Suprapubic skin (tissue), 4 donors: ENCODE measurements around the gene RBM3. TPM values are rescaled to one million over a fixed set of nuclear protein-coding genes. Genes with fewer than 3 reads are reported as not detected.

Experiments
- DNase-seq, 2 donors: peaks; one replicate each; pipeline ENCODE4 v3.0.0-alpha.2; 2019; ENCODE audit warnings: low spot score in 2 of 2
- H3K27ac ChIP-seq: fragments of 200-600 bp; sonication (generic); one replicate; pipeline ENCODE4 v1.5.1; 2019
- H3K27me3 ChIP-seq: fragments of 200-600 bp; sonication (generic); one replicate; pipeline ENCODE4 v1.5.1; 2019
- H3K36me3 ChIP-seq: fragments of 200-600 bp; sonication (generic); one replicate; pipeline ENCODE4 v1.5.1; 2019
- H3K4me1 ChIP-seq: fragments of 200-600 bp; sonication (generic); one replicate; pipeline ENCODE4 v1.5.1; 2019
- H3K4me3 ChIP-seq: fragments of 200-600 bp; sonication (generic); one replicate; pipeline ENCODE4 v1.5.1; 2019; ENCODE audit warnings: mild to moderate bottlenecking
- H3K9me3 ChIP-seq: fragments of 200-600 bp; sonication (generic); one replicate; pipeline ENCODE4 v1.5.1; 2019
- CTCF ChIP-seq, 2 donors: fragments of 200-600 bp in 1 of 2; fragments of 450-650 bp in 1 of 2; sonication (generic) in 1 of 2; IDR thresholded peaks; one replicate each; pipeline ENCODE4 v1.5.1; 2016 to 2019; ENCODE audit warnings: antibody characterized with exemption in 2 of 2, mild to moderate bottlenecking in 1 of 2, moderate library complexity in 1 of 2
- EP300 ChIP-seq: sonication (generic); formaldehyde crosslinking; IDR thresholded peaks from one replicate; pipeline ENCODE4 v1.6.1; 2017; ENCODE audit warnings: antibody characterized with exemption
- POLR2A ChIP-seq, 2 donors: fragments of 450-650 bp; IDR thresholded peaks; one replicate each; pipeline ENCODE4 v1.6.1; 2017; ENCODE audit warnings: antibody characterized with exemption in 2 of 2, mild to moderate bottlenecking in 2 of 2, moderate library complexity in 2 of 2
- POLR2AphosphoS5 ChIP-seq, 3 donors: sonication (generic); formaldehyde crosslinking; IDR thresholded peaks; one replicate each; pipeline ENCODE4 v1.6.1; 2017; ENCODE audit warnings: antibody characterized with exemption in 3 of 3
- WGBS: methylation state at CpG from one replicate; pipeline ENCODE4 v1.1.5; 2018; 5-methylcytosine and 5-hydroxymethylcytosine counted together
- total RNA-seq, 4 donors: library from RNA; depleted of rRNA; stranded (reverse); fragments of >200 nt; gene quantifications; one replicate each; pipeline ENCODE4 v1.1.0, GENCODE V29; 2016

Gene RBM3
- total RNA-seq, 4 donors from 2014 or later: 167 to 245 (median 204) TPM

GRCh38 chrX:48560056-48560455, 14.2 kb upstream of the RBM3 start:
- H3K27me3 ChIP-seq: no peaks in the 10 kb centered on the region
- WGBS: 83% methylated on average over 2 of the region's 14 CpGs
- H3K36me3 ChIP-seq: peaks cover 30% of the 10 kb centered on the region
- no peak overlapping the region for H3K27ac ChIP-seq
- no peak for TF ChIP-seq POLR2A (IDR thresholded peaks at IDR 0.05)
- TF ChIP-seq POLR2AphosphoS5 (IDR thresholded peaks at IDR 0.05): no peak
- TF ChIP-seq EP300: no peak
- TF ChIP-seq CTCF (IDR thresholded peaks at IDR 0.05): no peak
- no peaks in the 10 kb centered on the region for H3K4me1 ChIP-seq
- no peak for DNase-seq
- H3K9me3 ChIP-seq: no peaks in the 10 kb centered on the region
- H3K4me3 ChIP-seq: no peak overlapping the region

GRCh38 chrX:48560681-48561080, 13.6 kb upstream of the RBM3 start:
- WGBS: 93% methylated on average over 10 of the region's 12 CpGs
- no peaks in the 10 kb centered on the region for H3K4me1 ChIP-seq
- TF ChIP-seq CTCF (IDR thresholded peaks at IDR 0.05): no peak
- no peak for TF ChIP-seq EP300
- TF ChIP-seq POLR2A (IDR thresholded peaks at IDR 0.05): no peak
- no peak for TF ChIP-seq POLR2AphosphoS5 (IDR thresholded peaks at IDR 0.05)

GRCh38 chrX:48569958-48570357, 4.3 kb upstream of the RBM3 start:
- H3K9me3 ChIP-seq: no peaks in the 10 kb centered on the region
- no peak for DNase-seq
- H3K27me3 ChIP-seq: no peaks in the 10 kb centered on the region
- TF ChIP-seq CTCF (IDR thresholded peaks at IDR 0.05) (no peak), EP300 (no peak), POLR2A (IDR thresholded peaks at IDR 0.05) (no peak), POLR2AphosphoS5 (IDR thresholded peaks at IDR 0.05) (no peak)
- 90% methylated on average over 1 of the region's 1 CpG for WGBS
- H3K4me1 ChIP-seq: peaks cover 4% of the 10 kb centered on the region
- no peak overlapping the region for H3K27ac ChIP-seq
- H3K4me3 ChIP-seq: no peak overlapping the region
- H3K36me3 ChIP-seq: no peaks in the 10 kb centered on the region

More at GRCh38 chrX:48560681-48561080, 13.6 kb upstream of the RBM3 start:
- no peaks in the 10 kb centered on the region for H3K27me3 ChIP-seq
- H3K36me3 ChIP-seq: peaks cover 24% of the 10 kb centered on the region
- no peak overlapping the region for H3K27ac ChIP-seq
- no peak overlapping the region for H3K4me3 ChIP-seq
- no peaks in the 10 kb centered on the region for H3K9me3 ChIP-seq
- DNase-seq: no peak

- WGBS: 58% methylated on average over 19 of the region's 19 CpGs
- DNase-seq: peak in 1 of 2 donors; percentile 71
- peak overlapping the region; percentile 67 for H3K4me3 ChIP-seq
These were observed 504 bp upstream of the RBM3 start for GRCh38 chrX:48573690-48574269.

GRCh38 chrX:48575642-48576041, 1.4 kb downstream of the RBM3 start:
- no peaks in the 10 kb centered on the region for H3K9me3 ChIP-seq
- peaks cover 21% of the 10 kb centered on the region for H3K4me1 ChIP-seq
- TF ChIP-seq POLR2AphosphoS5 (IDR thresholded peaks at IDR 0.05) (no peak), POLR2A (IDR thresholded peaks at IDR 0.05) (no peak), CTCF (IDR thresholded peaks at IDR 0.05) (no peak), EP300 (no peak)
- DNase-seq: no peak
- 81% methylated on average over 13 of the region's 13 CpGs for WGBS
- peak overlapping the region; percentile 67 for H3K4me3 ChIP-seq
- H3K27me3 ChIP-seq: no peaks in the 10 kb centered on the region
- peaks cover 25% of the 10 kb centered on the region for H3K36me3 ChIP-seq
- H3K27ac ChIP-seq: peak overlapping the region; percentile 99

More at GRCh38 chrX:48573690-48574269, 504 bp upstream of the RBM3 start:
- peaks cover 25% of the 10 kb centered on the region for H3K36me3 ChIP-seq
- H3K4me1 ChIP-seq: peaks cover 19% of the 10 kb centered on the region
- TF ChIP-seq POLR2AphosphoS5 (IDR thresholded peaks at IDR 0.05) (no peak), CTCF (IDR thresholded peaks at IDR 0.05) (no peak), EP300 (no peak), POLR2A (IDR thresholded peaks at IDR 0.05) (no peak)
- no peaks in the 10 kb centered on the region for H3K27me3 ChIP-seq
- H3K27ac ChIP-seq: peak overlapping the region; percentile 99
- H3K9me3 ChIP-seq: no peaks in the 10 kb centered on the region
